ENCODE data around the gene SLC47A1.
"Not testable (repeated sequence)": the region's sequence is repeated elsewhere in the genome, so short reads cannot be mapped to it uniquely, and the experiment has no call there.

DNA sequence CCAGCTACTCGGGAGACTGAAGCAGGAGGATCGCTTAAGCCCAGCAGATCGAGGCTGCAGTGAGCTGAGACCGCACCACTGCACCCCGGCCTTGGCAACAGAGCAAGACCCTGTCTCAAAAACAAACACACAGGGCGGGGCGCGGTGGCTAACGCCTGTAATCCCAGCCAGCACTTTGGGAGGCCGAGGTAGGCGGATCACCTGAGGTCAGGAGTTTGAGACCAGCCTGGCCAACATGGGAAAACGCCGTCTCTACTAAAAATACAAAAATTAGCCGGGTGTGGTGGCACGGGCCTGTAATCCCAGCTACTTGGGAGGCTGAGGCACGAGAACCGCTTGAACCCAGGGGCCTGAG, 46.9 kb downstream of the SLC47A1 start:
- TF ChIP-seq FOXS1 (CRISPR knock-in tag; IDR thresholded peaks at IDR 0.05); CTCF (IDR thresholded peaks at IDR 0.05); CHD2 (IDR thresholded peaks at IDR 0.05; ENCODE audit: low read length, partially characterized antibody): not testable (repeated sequence)

Data from A549 (cell line).